HG02943 (cell line): Measurements from ENCODE around the gene PIK3C3.
A peak's percentile ranks its signal among the peaks of the same experiment; 100 is the strongest.

ENCODE experiments used
- ATAC-seq: cut with Tn5 transposase; IDR thresholded peaks from one replicate; pipeline ENCODE4 v1.9.1; 2021; ENCODE audit warnings: mild to moderate bottlenecking, low read depth, moderate library complexity; ENCODE audit not compliant: unreplicated experiment

PIK3C3 gene

DNA sequence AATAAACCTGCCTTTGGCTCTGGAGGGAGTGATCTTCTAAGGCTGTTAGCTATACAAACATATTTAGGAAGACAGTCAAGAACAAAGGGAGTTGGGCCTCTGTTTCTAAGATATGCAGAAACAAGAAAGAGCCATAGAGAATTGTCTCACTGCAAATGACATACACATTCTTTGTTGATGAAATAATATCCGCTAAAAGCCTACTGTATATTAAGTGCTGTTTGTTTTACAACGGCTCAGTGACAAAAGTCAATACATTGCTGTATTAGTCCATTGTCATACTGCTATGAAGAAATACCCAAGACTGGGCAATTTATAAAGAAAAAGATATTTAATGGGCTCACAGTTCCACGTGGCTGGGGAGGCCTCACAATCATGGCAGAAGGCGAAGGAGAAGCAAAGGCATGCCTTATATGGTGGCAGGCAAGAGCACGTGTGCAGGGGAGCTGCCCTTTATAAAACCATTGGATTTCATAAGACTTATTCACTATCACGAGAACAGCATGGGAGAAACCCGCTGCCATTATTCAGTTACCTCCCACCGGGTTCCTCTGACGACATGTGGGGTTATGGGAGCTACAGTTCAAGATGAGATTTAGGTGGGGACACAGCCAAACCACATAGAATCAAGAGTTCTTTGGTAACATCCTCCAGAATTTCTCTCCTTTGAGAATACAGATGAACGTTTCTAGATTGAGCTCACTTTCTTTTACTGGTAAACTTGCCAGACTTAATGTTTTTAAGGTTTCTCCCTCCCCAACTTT, 157.8 kb downstream of the PIK3C3 start:
- ATAC-seq: no peak

DNA sequence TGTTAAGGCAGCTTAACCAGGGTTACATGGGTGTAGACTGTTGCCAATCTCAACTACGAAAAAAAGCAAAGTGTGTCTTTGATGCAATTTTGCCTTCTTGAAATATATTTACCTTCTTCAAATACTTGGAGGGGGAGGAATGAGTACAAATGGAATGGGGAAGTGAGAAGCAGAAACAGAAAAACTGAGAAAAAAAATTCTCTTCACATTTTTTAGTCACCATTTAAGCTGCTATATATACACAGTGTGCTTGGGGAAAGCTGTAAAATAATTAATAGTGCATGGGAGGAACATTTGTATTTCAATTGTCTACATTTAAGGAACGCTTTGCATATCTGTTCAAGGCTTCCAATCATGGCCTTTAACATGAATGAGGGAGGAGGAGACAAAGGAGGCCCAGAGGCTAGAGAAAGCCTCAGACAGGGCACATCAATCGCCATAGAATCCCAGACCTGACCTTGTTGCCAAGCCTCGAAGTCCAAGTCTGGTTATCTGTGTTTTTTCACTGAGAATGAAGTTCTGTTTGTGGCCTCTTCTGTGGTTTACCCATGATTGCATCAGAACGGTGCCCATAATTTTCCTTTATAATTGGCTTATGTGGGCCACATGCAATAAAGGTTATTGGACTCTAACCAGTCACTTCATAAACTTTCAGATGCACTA, 158.6 kb downstream of the PIK3C3 start:
- ATAC-seq: peak; percentile 37

GRCh38 chr18:42114310-42114943, 159.4 kb downstream of the PIK3C3 start:
- peak; percentile 86 for ATAC-seq

DNA sequence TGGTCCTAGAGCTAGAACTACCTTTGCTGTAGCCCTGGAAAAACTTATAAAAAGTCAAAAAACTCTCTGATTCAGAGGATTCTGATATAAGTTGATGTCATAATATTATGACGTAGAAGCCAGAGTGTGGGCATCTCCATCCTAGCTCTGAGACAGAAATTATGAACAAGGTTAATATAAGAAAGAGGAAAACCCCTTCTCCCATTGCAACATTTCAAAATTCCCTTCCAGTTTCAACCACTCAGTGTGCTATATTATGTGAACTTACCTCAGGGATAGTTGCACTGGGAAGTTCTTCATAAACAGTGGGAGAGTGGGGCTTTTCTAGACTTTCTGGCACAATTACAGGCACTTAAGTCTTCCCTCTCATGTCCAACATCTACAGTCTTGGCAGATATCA, 171.6 kb downstream of the PIK3C3 start:
- no peak for ATAC-seq

- ATAC-seq: no peak
Observed at GRCh38 chr18:42131066-42131929, 176.3 kb downstream of the PIK3C3 start.

DNA sequence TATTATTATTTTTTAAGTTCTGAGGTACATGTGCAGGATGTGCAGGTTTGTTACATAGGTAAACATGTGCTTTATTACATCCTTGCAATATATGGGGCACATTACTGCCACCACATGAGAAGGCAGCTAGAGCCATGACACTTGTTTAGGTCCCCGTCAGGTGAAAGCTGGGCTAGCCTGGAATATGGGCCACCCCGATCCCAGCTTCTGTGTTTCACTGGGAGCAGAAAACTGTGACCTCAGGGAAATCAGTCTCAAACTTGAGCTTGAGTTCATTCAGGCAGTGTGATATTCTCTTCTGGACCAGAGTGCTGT, 176.9 kb downstream of the PIK3C3 start:
- ATAC-seq: no peak
